GM12864 (cell line): Measurements from ENCODE around the gene SRRM5.

ENCODE experiments used
- DNase-seq: peaks from one replicate; pipeline ENCODE4 v3.0.0-alpha.2; 2011; ENCODE audit warnings: low read depth
- H3K4me3 ChIP-seq: 2 replicates; pipeline ENCODE4 v1.5.1; 2011; ENCODE audit warnings: mild to moderate bottlenecking, low read depth, low read length, control low read depth
- CTCF ChIP-seq: IDR thresholded peaks from 2 replicates; pipeline ENCODE4 v1.5.1; 2011; ENCODE audit warnings: low read depth, mild to moderate bottlenecking, moderate library complexity, low read length, control low read depth, inconsistent platforms; ENCODE audit errors: missing control alignments

Gene SRRM5

DNA sequence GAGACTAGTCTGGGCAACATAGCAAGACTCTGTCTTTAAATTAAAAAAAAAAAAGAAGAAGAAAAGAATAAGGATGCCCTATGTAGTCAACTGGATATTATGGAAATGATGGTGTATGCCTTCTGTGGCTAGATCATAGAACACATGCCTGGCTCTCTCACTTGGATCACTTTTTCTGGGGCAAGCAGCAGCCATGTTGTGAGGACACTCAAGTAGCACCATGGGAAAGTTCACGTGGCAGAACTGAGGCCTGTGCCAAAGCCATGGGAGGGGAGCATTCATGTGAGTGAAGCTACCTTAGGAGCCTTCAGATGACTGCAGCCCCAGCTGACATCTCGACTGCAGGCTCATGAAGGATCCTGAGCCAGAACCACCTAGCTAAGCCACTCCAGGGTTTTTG lies 46.1 kb downstream of the SRRM5 start:
- TF ChIP-seq CTCF, result no peak
- H3K4me3 ChIP-seq, result no peak overlapping the region
- no peak for DNase-seq

DNA sequence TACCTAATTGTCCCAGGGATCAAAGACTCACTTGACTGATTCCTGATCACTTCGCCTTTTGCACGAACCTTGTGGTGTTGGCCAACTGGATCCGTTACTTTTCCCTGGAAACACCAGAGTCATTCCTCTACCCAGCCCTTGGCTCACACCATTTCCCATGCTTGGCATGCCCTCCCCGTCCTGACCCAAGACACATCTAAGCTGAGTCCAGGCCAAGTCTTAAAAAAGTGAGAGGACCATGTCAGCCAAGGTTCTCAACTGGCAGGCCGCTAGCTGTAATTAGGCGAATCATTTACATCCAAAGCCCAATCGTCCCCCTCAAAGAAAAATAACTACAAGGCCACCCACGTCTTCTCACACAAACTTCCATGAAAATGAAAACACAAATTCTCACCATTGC lies 46.6 kb downstream of the SRRM5 start:
- no peak overlapping the region for H3K4me3 ChIP-seq
- DNase-seq, result no peak
- no peak for TF ChIP-seq CTCF

DNA sequence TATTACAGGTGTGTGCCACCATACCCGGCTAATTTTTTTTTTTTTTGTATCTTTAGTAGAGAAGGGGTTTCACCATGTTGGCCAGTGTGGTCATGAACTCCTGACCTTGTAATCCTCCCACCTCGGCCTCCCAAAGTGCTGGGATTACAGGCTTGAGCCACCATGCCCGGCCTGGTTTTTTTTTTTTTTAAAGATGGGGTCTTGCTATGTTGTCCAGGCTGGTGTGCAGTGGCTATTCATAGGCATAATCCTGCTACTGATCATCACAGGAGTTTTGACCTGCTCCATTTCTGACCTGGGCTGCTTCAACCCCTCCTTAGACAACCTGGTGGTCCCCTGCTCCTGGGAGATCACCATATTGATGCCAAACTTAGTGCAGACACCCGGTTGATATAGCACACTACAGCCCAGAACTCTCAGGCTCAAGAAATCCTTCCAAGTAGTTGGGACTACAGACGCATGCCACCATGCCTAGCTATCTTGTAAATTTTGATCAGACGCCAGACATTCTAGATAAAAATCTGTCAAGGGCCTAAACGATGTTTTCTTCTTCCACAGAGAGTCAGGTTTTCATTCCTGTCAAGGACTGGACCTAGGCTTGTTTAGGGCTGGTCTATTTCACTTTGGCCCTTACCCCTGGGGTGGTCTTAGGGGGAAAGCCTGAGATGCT lies 48.5 kb downstream of the SRRM5 start:
- DNase-seq, result no peak
- H3K4me3 ChIP-seq, result no peak overlapping the region
- TF ChIP-seq CTCF, result no peak

- TF ChIP-seq CTCF, result no peak
- DNase-seq, result no peak
- no peak overlapping the region for H3K4me3 ChIP-seq
Observed at GRCh38 chr19:43660971-43661360, 49.1 kb downstream of the SRRM5 start.

DNA sequence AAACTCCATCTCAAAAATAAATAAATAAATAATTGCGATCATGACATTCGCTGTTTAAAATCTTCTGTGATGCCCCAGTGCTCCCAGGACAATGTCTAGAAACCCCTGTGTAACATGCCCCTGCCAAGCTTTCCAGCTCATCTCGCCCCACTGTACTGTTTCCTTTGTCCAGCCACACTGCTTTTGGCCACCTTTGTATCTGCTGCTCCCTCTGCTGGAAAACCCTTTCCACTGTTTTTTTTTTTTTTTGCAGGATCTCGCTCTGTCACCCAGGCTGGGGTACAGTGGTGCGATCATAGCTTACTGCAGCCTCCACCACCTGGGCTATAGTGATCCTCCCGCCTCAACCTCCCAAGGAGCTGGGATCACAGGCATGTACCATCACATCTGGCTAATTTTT lies 50.6 kb downstream of the SRRM5 start:
- no peak for TF ChIP-seq CTCF
- DNase-seq, result no peak
- no peak overlapping the region for H3K4me3 ChIP-seq

GRCh38 chr19:43664018-43664417 lies 52.1 kb downstream of the SRRM5 start:
- H3K4me3 ChIP-seq, result no peak overlapping the region
- no peak for DNase-seq
- no peak for TF ChIP-seq CTCF
